DND-41 (cell line): Measurements from ENCODE around the gene TMCC1.

ENCODE experiments used
- ATAC-seq: fragments of 200-7000 bp; cut with Tn5 transposase; 3 replicates; pipeline ENCODE4 v1.9.1; 2021; ENCODE audit warnings: low read depth; ENCODE audit not compliant: insufficient read depth
- DNase-seq: peaks from one replicate; pipeline ENCODE4 v3.0.0-alpha.2; 2020
- H2AFZ ChIP-seq: 2 replicates; pipeline ENCODE4 v1.6.0; 2012; ENCODE audit warnings: low read depth, low read length
- H3K27ac ChIP-seq: 2 replicates; pipeline ENCODE4 v1.5.1; 2012; ENCODE audit warnings: low read length, inconsistent platforms
- H3K27me3 ChIP-seq: fragments of 200-600 bp; sonication (generic); 2 replicates; pipeline ENCODE4 v1.6.0; 2012; ENCODE audit warnings: low read length, mild to moderate bottlenecking, inconsistent platforms; ENCODE audit not compliant: insufficient read depth, poor library complexity
- H3K36me3 ChIP-seq: 2 replicates; pipeline ENCODE4 v1.5.1; 2012; ENCODE audit warnings: low read length, inconsistent platforms; ENCODE audit not compliant: insufficient read depth
- H3K4me1 ChIP-seq: 2 replicates; pipeline ENCODE4 v1.5.1; 2012; ENCODE audit warnings: mild to moderate bottlenecking, low read length; ENCODE audit not compliant: insufficient read depth
- H3K4me2 ChIP-seq: 2 replicates; pipeline ENCODE4 v1.6.0; 2012; ENCODE audit warnings: mild to moderate bottlenecking, moderate library complexity, low read length, inconsistent platforms; ENCODE audit not compliant: insufficient read depth
- H3K4me3 ChIP-seq, 2 experiments: fragments of 200-600 bp in 1 of 2; shearing (Covaris generic) in 1 of 2; 2 replicates each; pipeline ENCODE4 v1.5.1; 2012 to 2016; ENCODE audit warnings: inconsistent platforms in 2 of 2, low read length in 2 of 2, mild to moderate bottlenecking in 2 of 2, low read depth in 1 of 2, moderate library complexity in 1 of 2
- H3K79me2 ChIP-seq: 2 replicates; pipeline ENCODE4 v1.6.0; 2012; ENCODE audit warnings: low read length, inconsistent platforms; ENCODE audit not compliant: insufficient read depth
- H3K9ac ChIP-seq: 2 replicates; pipeline ENCODE4 v1.6.0; 2012; ENCODE audit warnings: low read depth, mild to moderate bottlenecking, inconsistent platforms, low read length, moderate library complexity
- H3K9me3 ChIP-seq: 2 replicates; pipeline ENCODE4 v1.5.1; 2012; ENCODE audit warnings: low read length, moderate library complexity, mild to moderate bottlenecking, inconsistent platforms; ENCODE audit not compliant: insufficient read depth, severe bottlenecking
- H4K20me1 ChIP-seq: 2 replicates; pipeline ENCODE4 v1.6.0; 2012; ENCODE audit warnings: low read length; ENCODE audit not compliant: insufficient read depth
- EZH2 ChIP-seq: IDR thresholded peaks from 3 replicates; pipeline ENCODE4 v1.6.1; 2012; ENCODE audit warnings: borderline replicate concordance, low read depth, mild to moderate bottlenecking, moderate library complexity, low read length, inconsistent platforms; ENCODE audit not compliant: severe bottlenecking
- TF ChIP-seq, protein P1 (sequence below): IDR thresholded peaks from 2 replicates; pipeline ENCODE4 v1.5.1; 2012; ENCODE audit warnings: borderline replicate concordance, low read length, moderate library complexity, mild to moderate bottlenecking; ENCODE audit not compliant: poor library complexity, severe bottlenecking; ENCODE audit errors: extremely low read depth

The TMCC1 gene

DNA sequence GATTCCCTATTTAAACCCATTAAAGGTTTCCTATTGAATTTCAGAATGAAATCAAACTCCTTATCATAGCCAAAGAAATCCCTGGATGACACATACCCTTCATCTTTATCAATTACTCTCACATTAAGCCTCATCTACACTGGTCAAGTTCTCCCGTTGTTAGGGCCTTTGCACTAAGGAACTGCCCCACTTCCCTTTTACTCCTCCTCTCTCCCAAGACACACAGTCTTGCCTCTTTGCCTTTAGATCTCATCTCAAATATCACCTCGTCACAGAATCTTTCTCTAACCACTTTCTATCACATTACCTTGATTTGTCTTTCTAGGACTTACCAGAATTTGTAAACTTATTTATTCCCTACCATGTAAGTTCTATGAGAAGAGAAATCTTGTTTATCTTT lies 117.6 kb downstream of the TMCC1 start:
- TF ChIP-seq, protein P1, sequence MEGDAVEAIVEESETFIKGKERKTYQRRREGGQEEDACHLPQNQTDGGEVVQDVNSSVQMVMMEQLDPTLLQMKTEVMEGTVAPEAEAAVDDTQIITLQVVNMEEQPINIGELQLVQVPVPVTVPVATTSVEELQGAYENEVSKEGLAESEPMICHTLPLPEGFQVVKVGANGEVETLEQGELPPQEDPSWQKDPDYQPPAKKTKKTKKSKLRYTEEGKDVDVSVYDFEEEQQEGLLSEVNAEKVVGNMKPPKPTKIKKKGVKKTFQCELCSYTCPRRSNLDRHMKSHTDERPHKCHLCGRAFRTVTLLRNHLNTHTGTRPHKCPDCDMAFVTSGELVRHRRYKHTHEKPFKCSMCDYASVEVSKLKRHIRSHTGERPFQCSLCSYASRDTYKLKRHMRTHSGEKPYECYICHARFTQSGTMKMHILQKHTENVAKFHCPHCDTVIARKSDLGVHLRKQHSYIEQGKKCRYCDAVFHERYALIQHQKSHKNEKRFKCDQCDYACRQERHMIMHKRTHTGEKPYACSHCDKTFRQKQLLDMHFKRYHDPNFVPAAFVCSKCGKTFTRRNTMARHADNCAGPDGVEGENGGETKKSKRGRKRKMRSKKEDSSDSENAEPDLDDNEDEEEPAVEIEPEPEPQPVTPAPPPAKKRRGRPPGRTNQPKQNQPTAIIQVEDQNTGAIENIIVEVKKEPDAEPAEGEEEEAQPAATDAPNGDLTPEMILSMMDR = no peak
- no peak for TF ChIP-seq EZH2
- Histone ChIP-seq H3K9ac (no peak overlapping the region), H2AFZ (no peak overlapping the region), H3K4me3 (no peak overlapping the region), H3K4me1 (no peaks in the 10 kb centered on the region), H3K27ac (no peak overlapping the region), H3K36me3 (no peaks in the 10 kb centered on the region), H4K20me1 (no peaks in the 10 kb centered on the region), H3K79me2 (peaks cover 3% of the 10 kb centered on the region; the same call in 1 of the 2 replicates), H3K9me3 (no peaks in the 10 kb centered on the region), H3K4me2 (no peak overlapping the region), H3K27me3 (no peaks in the 10 kb centered on the region)
- no peak for ATAC-seq
- no peak for DNase-seq

DNA sequence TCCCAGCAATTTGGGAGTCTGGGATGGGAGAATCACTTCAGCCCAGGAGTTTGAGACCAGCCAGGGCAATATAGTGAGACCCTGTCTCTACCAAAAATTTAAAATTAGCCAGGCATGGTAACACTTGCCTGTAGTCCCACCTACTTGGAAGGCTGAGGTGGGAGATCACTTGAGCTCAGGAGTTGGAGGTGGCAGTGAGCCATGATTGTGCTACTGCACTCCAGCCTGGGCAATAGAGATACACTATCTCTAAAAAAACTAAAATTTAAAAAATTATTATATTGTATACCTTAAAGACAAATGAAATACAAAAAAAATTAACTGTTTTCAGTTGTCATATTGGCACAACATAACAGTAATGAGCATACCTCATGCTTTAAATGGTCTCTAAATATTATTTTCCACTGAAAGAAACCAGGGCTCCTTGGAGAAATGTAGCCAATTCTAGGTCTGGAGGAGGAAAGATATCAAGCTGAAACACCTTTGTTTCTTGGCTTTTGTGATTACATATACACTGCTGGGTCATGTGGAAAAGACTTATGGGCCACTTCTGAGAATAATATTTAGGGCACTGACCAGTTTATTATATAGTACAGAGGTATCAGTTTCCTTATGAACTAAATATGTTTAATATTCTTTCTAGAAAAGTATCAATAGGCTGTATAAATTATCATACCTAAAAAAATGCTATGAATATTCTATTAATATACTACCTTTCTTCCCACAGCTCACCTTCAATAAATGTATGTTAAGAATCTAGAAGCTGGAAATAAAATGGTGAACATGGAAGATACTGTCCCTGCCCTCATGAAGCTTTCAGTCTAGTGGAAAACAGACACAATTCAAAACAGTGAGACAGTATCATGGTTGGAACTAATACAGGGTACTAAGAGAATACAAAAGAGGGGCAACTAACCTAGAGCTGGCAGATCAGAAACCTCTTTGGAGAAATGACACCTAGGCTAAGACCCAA lies 119.5 kb downstream of the TMCC1 start:
- H3K27ac ChIP-seq = no peak overlapping the region
- no peaks in the 10 kb centered on the region for H3K36me3 ChIP-seq
- H4K20me1 ChIP-seq = no peaks in the 10 kb centered on the region
- no peak overlapping the region for H3K9ac ChIP-seq
- H3K4me1 ChIP-seq = no peaks in the 10 kb centered on the region
- no peaks in the 10 kb centered on the region for H3K27me3 ChIP-seq
- DNase-seq = no peak
- H3K79me2 ChIP-seq = 0 out of 2 replicates have a peak, but pooled peaks cover 3% of the 10 kb centered on the region
- ATAC-seq = no peak
- no peak for TF ChIP-seq EZH2
- TF ChIP-seq, protein P1 = no peak
- H3K4me2 ChIP-seq = no peak overlapping the region
- H3K4me3 ChIP-seq = no peak overlapping the region
- no peak overlapping the region for H2AFZ ChIP-seq
- no peaks in the 10 kb centered on the region for H3K9me3 ChIP-seq

DNA sequence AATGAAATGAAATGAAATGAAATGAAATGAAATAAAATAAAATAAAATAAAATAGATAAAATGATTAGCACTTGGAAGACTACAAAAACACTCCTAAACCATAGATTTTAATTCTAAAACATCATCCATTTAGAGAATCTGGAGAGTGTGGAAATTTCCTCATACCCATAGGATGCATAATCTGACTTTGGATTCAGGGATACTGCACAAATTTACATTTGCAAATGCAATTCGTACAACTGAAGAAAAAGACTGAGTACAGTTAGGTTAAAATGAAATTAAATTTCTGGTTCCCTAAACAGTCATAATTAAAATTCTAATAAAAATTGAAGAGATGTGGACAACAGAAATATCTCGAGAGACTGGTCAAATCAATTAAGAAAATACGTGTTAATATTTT lies 122.9 kb downstream of the TMCC1 start:
- Histone ChIP-seq H3K27me3 (no peaks in the 10 kb centered on the region), H3K36me3 (no peaks in the 10 kb centered on the region), H3K4me2 (no peak overlapping the region), H4K20me1 (no peaks in the 10 kb centered on the region), H2AFZ (no peak overlapping the region), H3K4me1 (no peaks in the 10 kb centered on the region), H3K79me2 (peaks cover 7% of the 10 kb centered on the region; the same call in 1 of the 2 replicates), H3K9me3 (no peaks in the 10 kb centered on the region), H3K9ac (no peak overlapping the region), H3K4me3 (no peak overlapping the region), H3K27ac (no peak overlapping the region)
- TF ChIP-seq EZH2 = no peak
- TF ChIP-seq, protein P1 = no peak
- DNase-seq = no peak
- ATAC-seq = no peak
